ENCODE data around the gene RAB3GAP2.

- TF ChIP-seq CTCF (IDR thresholded peaks at IDR 0.05) (no peak), EP300 (IDR thresholded peaks at IDR 0.05) (no peak)
Observed at GRCh38 chr1:220217383-220217988, 54.8 kb downstream of the RAB3GAP2 start.

Data from ovary (tissue), 3 donors.